ENCODE results near the gene CEP164. TPM values are rescaled to one million over a fixed set of nuclear protein-coding genes. Genes with fewer than 3 reads are reported as not detected.

The CEP164 gene
- total RNA-seq, 1 experiment from 2014 or later = 22.2 TPM

GRCh38 chr11:117366875-117367274, 39.2 kb downstream of the CEP164 start:
- intact Hi-C loops (cut with micrococcal nuclease) = no loop called here
- RAD21 ChIA-PET (ENCODE audit: low non-redundant PET in 1 of 2, low total read pairs in 2 of 2, uncharacterized antibody in 2 of 2, unreplicated experiment in 2 of 2) = no interaction called here

More at GRCh38 chr11:117366875-117367274, 39.2 kb downstream of the CEP164 start:
- TF ChIP-seq YY1 (IDR thresholded peaks at IDR 0.05; ENCODE audit: extremely low read depth, insufficient replicate concordance, low read depth, low read length) = no peak
- no peak for TF ChIP-seq POLR2A (IDR thresholded peaks at IDR 0.05; ENCODE audit: borderline replicate concordance, extremely low read depth, insufficient read depth, insufficient read length)
- no peak for TF ChIP-seq CBX3 (IDR thresholded peaks at IDR 0.05; ENCODE audit: low read depth)
- TF ChIP-seq EZH2 (IDR thresholded peaks at IDR 0.05) = no peak
- TF ChIP-seq ATF3 (IDR thresholded peaks at IDR 0.05) = no peak
- no peak for TF ChIP-seq CTCF (IDR thresholded peaks at IDR 0.05 in 2 of 3, conservative IDR thresholded peaks at IDR 0.05 in 1 of 3; ENCODE audit: borderline replicate concordance in 1 of 3, insufficient read depth in 1 of 3, low read depth in 2 of 3, low read length in 2 of 3)
- no peak for TF ChIP-seq RAD21 (IDR thresholded peaks at IDR 0.05; ENCODE audit: low read depth)
- TF ChIP-seq REST (IDR thresholded peaks at IDR 0.05; ENCODE audit: low read depth) = no peak
- no peak for TF ChIP-seq EZH2phosphoT487 (IDR thresholded peaks at IDR 0.05; ENCODE audit: borderline replicate concordance)
- Histone ChIP-seq H3K4me1 (ENCODE audit: control insufficient read depth in 1 of 2, insufficient read depth in 2 of 2, low read length in 2 of 2) (no peaks in the 10 kb centered on the region), H3K9me3 (ENCODE audit: control insufficient read depth in 1 of 2, insufficient read depth in 1 of 2, low read depth in 1 of 2, low read length in 2 of 2) (no peaks in the 10 kb centered on the region), H3K27ac (ENCODE audit: low read depth, low read length) (no peak overlapping the region), H3K4me2 (ENCODE audit: low read length) (no peak overlapping the region), H3K9ac (ENCODE audit: low read length) (no peak overlapping the region), H3K36me3 (ENCODE audit: control insufficient read depth in 1 of 2, insufficient read depth in 2 of 2, low read length in 2 of 2) (peaks cover 5 to 10% of the 10 kb centered on the region in 2 experiments; a peak in 2 of 4 replicates), H3K27me3 (ENCODE audit: insufficient read depth, low read length) (no peaks in the 10 kb centered on the region), H3K9me2 (ENCODE audit: insufficient read depth) (no peaks in the 10 kb centered on the region), H2AFZ (ENCODE audit: low read depth, low read length, poor library complexity, severe bottlenecking) (no peak overlapping the region), H3K79me2 (ENCODE audit: insufficient read depth, low read length) (no peaks in the 10 kb centered on the region), H3K4me3 (replicated peaks in 1 of 2; ENCODE audit: low read depth in 1 of 2, low read length in 2 of 2) (no peak overlapping the region), H4K20me1 (ENCODE audit: insufficient read depth) (no peaks in the 10 kb centered on the region)
- BruUV-seq (replicated peaks) = no TSS peak
- no peak for ATAC-seq
- DNase-seq (ENCODE audit: low read depth, low spot score) = no peak
- CTCF ChIA-PET = no interaction called here
- POLR2A ChIA-PET = no interaction called here
